Measurements from ENCODE around the gene CENPT. TPM values are rescaled to one million over a fixed set of nuclear protein-coding genes. Genes with fewer than 3 reads are reported as not detected.
A peak's percentile ranks its signal among the peaks of the same experiment; 100 is the strongest.

Gene CENPT
- total and polyA plus RNA-seq, 11 donors = 14.4 to 31.2 (median 21.8) TPM

- ATAC-seq (no peak), DNase-seq (no peak)
- TF ChIP-seq CTCF (IDR thresholded peaks at IDR 0.05) (no peak), POLR2A (IDR thresholded peaks at IDR 0.05) (no peak)
- Histone ChIP-seq H3K4me1 (peaks cover 0 to 42% (median 29%) of the 10 kb centered on the region in 12 donors), H3K27ac (no peak overlapping the region), H3K9me3 (no peaks in the 10 kb centered on the region), H3K27me3 (no peaks in the 10 kb centered on the region), H3K4me3 (no peak overlapping the region), H3K36me3 (peaks cover 0 to 54% (median 39%) of the 10 kb centered on the region in 9 donors)
- intact Hi-C loops (cut with DNase I) = loop anchor here in 2 of 10 donors (10.0 kb wide), 2 partner anchors 149 to 159 kb away; no protein-coding TSS in a partner anchor
- WGBS, 4 donors = 95 to 96% (median 96%) methylated on average over 18 to 19 of the region's 19 CpGs
Observed at GRCh38 chr16:67885976-67886375, 38.5 kb upstream of the CENPT start.

DNA sequence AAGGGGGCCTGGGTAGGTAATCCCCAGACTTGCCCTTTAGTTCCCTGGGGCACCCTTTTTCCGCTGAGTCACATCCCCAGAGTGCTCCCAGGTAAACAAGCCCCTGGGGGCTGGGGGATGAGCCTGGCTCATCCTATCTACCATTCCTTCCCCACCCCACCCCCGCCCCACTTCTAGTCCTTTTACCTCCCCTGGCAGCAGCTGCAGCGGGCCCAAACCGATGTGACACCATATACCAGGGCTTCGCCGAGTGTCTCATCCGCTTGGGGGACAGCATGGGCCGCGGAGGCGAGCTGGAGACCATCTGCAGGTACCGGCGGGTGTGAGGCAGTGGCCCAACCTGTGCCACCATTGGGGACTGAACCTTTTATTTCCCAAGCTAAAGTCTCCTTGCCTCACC is 38.1 kb upstream of the CENPT start:
- no peak for ATAC-seq
- Histone ChIP-seq H3K36me3 (peaks cover 0 to 59% (median 44%) of the 10 kb centered on the region in 9 donors), H3K4me1 (peaks cover 0 to 46% (median 31%) of the 10 kb centered on the region in 12 donors), H3K27ac (peak overlapping the region in 6 of 12 donors; percentile 21 to 92 (median 84)), H3K4me3 (no peak overlapping the region), H3K27me3 (no peaks in the 10 kb centered on the region), H3K9me3 (no peaks in the 10 kb centered on the region)
- intact Hi-C loops (cut with DNase I) = loop anchor here in 2 of 10 donors (10.0 kb wide), 2 partner anchors 149 to 159 kb away; no protein-coding TSS in a partner anchor
- TF ChIP-seq POLR2A (IDR thresholded peaks at IDR 0.05) = no peak
- TF ChIP-seq CTCF (IDR thresholded peaks at IDR 0.05) = no peak
- WGBS, 4 donors = 92 to 96% (median 94%) methylated on average over 10 to 12 of the region's 12 CpGs
- DNase-seq = no peak

DNA sequence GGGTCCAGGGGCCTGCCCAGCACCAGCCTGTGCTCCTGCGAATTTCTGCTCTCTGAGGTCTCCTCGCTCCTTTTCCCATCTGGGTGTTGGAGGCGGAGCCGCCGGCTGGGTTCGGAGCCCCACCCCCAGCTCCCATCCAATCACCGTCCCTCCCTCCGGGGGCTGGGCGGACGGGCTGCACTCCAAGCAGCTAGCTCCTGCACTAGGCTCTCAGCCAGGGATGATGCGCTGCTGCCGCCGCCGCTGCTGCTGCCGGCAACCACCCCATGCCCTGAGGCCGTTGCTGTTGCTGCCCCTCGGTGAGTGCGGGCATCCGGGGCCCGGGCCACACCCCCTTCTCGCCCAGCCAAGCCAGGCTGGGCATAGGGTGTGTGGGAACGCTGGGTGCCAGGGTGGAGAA is 37.2 kb upstream of the CENPT start, which contains the start of gene NRN1L:
NRN1L (plus strand) TSS at position 202 of the 400 bp plus-strand sequence; CDS start at position 221, 19 bp downstream.
- Histone ChIP-seq H3K27ac (peak within 1 kb of the TSS in 11 of 12 donors; percentile 21 to 94 (median 81)), H3K4me3 (peak within 1 kb of the TSS in 3 of 12 donors; percentile 3 to 22 (median 6)), H3K4me1 (peaks cover 0 to 54% (median 32%) of the 10 kb centered on the region in 12 donors), H3K36me3 (peaks cover 0 to 67% (median 52%) of the 10 kb centered on the region in 9 donors), H3K9me3 (no peaks in the 10 kb centered on the region), H3K27me3 (no peaks in the 10 kb centered on the region)
- ATAC-seq = peak; percentile 56 to 82 (median 76)
- 27 to 35% (median 31%) methylated on average over 22 of the region's 22 CpGs for WGBS, 4 donors
- TF ChIP-seq CTCF (IDR thresholded peaks at IDR 0.05) (no peak), POLR2A (IDR thresholded peaks at IDR 0.05) (no peak)
- DNase-seq = peak; percentile 90 to 94 (median 92)
- intact Hi-C loops (cut with DNase I) = loop anchor here in 9 of 10 donors (1.0 to 10.0 kb wide), 7 partner anchors 43 to 160 kb away; no protein-coding TSS in a partner anchor

DNA sequence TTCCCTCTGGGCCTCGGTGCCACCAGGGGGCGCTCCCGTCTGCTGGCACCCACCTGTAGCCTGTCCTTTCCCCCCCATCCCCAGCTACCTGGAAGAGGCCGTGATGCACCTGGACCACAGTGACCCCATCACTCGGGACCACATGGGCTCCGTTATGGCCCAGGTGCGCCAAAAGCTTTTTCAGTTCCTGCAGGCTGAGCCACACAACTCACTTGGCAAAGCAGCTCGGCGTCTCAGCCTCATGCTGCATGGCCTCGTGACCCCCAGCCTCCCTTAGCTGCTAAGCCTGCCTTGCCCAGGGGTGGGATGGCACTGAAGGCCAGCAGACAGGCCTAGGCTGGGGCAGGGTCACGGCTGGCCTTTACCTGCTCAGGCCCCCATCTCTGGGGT is 36.4 kb upstream of the CENPT start:
- Histone ChIP-seq H3K27me3 (no peaks in the 10 kb centered on the region), H3K36me3 (peaks cover 0 to 75% (median 60%) of the 10 kb centered on the region in 9 donors), H3K4me3 (no peak overlapping the region), H3K9me3 (no peaks in the 10 kb centered on the region), H3K27ac (peak overlapping the region in 11 of 12 donors; percentile 44 to 94 (median 81)), H3K4me1 (peaks cover 0 to 56% (median 32%) of the 10 kb centered on the region in 12 donors)
- no peak for TF ChIP-seq POLR2A (IDR thresholded peaks at IDR 0.05)
- TF ChIP-seq CTCF (IDR thresholded peaks at IDR 0.05) = peak; percentile 74 to 92 (median 83)
- ATAC-seq = peak in 3 of 4 donors; percentile 11 to 41 (median 38)
- intact Hi-C loops (cut with DNase I) = loop anchor here in 9 of 10 donors (1.0 to 10.0 kb wide), 9 partner anchors 43 to 161 kb away; no protein-coding TSS in a partner anchor
- WGBS, 4 donors = 58 to 64% (median 63%) methylated on average over 11 of the region's 11 CpGs
- DNase-seq = peak; percentile 47 to 80 (median 49)
